Naive thymus-derived CD4-positive, alpha-beta T cell (primary cell): ENCODE measurements around the gene DUSP23. TPM values are rescaled to one million over a fixed set of nuclear protein-coding genes. Genes with fewer than 3 reads are reported as not detected.

Experiments
- ATAC-seq: fragments of 150-1000 bp; cut with Tn5 transposase; 2 replicates; pipeline ENCODE4 v1.10.0; 2021; ENCODE audit warnings: mild to moderate bottlenecking, moderate library complexity
- CTCF ChIA-PET: fragments of 350-600 bp; sonication (Branson Sonifier 250); formaldehyde crosslinking; loops from one replicate; lab custom pipeline; 2021; ENCODE audit warnings: antibody characterized with exemption; lab: Charles Lee
- POLR2A ChIA-PET: fragments of 350-600 bp; sonication (Branson Sonifier 250); formaldehyde crosslinking; loops from one replicate; lab custom pipeline; 2021; ENCODE audit warnings: antibody characterized with exemption, inconsistent platforms; lab: Charles Lee
- DNase-seq, 9 donors: peaks; one replicate each; pipeline versions ENCODE4 v3.0.0 to v3.0.0-alpha.2; 2020 to 2022; ENCODE audit warnings: mixed read lengths in 1 of 9
- H3K27ac ChIP-seq: one replicate; pipeline ENCODE4 v1.7.0; 2013; ENCODE audit warnings: mild to moderate bottlenecking, low read depth, low read length, moderate library complexity
- H3K27me3 ChIP-seq, 2 donors: one replicate each; pipeline ENCODE4 v1.7.0; 2013; ENCODE audit warnings: low read length in 2 of 2, mild to moderate bottlenecking in 2 of 2, moderate library complexity in 2 of 2; ENCODE audit not compliant: control insufficient read depth in 2 of 2, insufficient read depth in 2 of 2
- H3K36me3 ChIP-seq, 3 experiments: 1 replicate in 2 of 3; 2 replicates in 1 of 3; pipeline ENCODE4 v1.7.0; 2013; ENCODE audit warnings: low read length in 3 of 3, mild to moderate bottlenecking in 3 of 3, moderate library complexity in 1 of 3; ENCODE audit not compliant: insufficient read depth in 3 of 3, control insufficient read depth in 2 of 3
- H3K4me1 ChIP-seq, 2 donors: one replicate each; pipeline ENCODE4 v1.7.0; 2013; ENCODE audit warnings: low read length in 2 of 2, mild to moderate bottlenecking in 2 of 2, moderate library complexity in 1 of 2; ENCODE audit not compliant: control insufficient read depth in 2 of 2, insufficient read depth in 2 of 2
- H3K4me3 ChIP-seq: 2 replicates; pipeline ENCODE4 v1.7.0; 2013; ENCODE audit warnings: mild to moderate bottlenecking, low read length
- H3K9me3 ChIP-seq, 3 experiments: 1 replicate in 2 of 3; 2 replicates in 1 of 3; pipeline ENCODE4 v1.7.0; 2013; ENCODE audit warnings: low read length in 3 of 3; ENCODE audit not compliant: control insufficient read depth in 2 of 3
- H3K27ac Mint-ChIP-seq, 9 donors: one replicate each; pipeline ENCODE4 v1.8.0; 2020 to 2022; ENCODE audit warnings: mixed read lengths in 9 of 9, mild to moderate bottlenecking in 8 of 9, moderate library complexity in 5 of 9, inconsistent platforms in 2 of 9
- H3K27me3 Mint-ChIP-seq, 5 donors: one replicate each; pipeline ENCODE4 v1.8.0; 2021 to 2022; ENCODE audit warnings: mixed read lengths in 5 of 5, mild to moderate bottlenecking in 1 of 5
- H3K36me3 Mint-ChIP-seq, 5 donors: one replicate each; pipeline ENCODE4 v1.8.0; 2020 to 2022; ENCODE audit warnings: mixed read lengths in 5 of 5, mild to moderate bottlenecking in 3 of 5, inconsistent platforms in 1 of 5
- H3K4me1 Mint-ChIP-seq, 7 donors: one replicate each; pipeline ENCODE4 v1.8.0; 2020 to 2022; ENCODE audit warnings: mixed read lengths in 7 of 7, mild to moderate bottlenecking in 3 of 7, inconsistent platforms in 1 of 7
- H3K4me3 Mint-ChIP-seq, 10 donors: one replicate each; pipeline ENCODE4 v1.8.0; 2020 to 2022; ENCODE audit warnings: mild to moderate bottlenecking in 10 of 10, mixed read lengths in 10 of 10, moderate library complexity in 6 of 10, inconsistent platforms in 2 of 10
- H3K9me3 Mint-ChIP-seq, 11 donors: one replicate each; pipeline ENCODE4 v1.8.0; 2020 to 2022; ENCODE audit warnings: mixed read lengths in 11 of 11, mild to moderate bottlenecking in 4 of 11, inconsistent platforms in 1 of 11, moderate library complexity in 1 of 11
- intact Hi-C, 2 donors: fragments of 100-400 bp; cut with micrococcal nuclease; formaldehyde crosslinking; loops; one replicate each; pipeline ENCODE4 v1.15.1; 2023
- polyA plus RNA-seq, 2 donors: library from polyadenylated mRNA; unstranded; fragments of 300-500 nt; fragmentation: Illumina TruSeq; gene quantifications; one replicate each; pipeline ENCODE4 v1.2.3, GENCODE V29; 2021
- total RNA-seq, 6 experiments: library from RNA in 5 of 6; stranded (reverse) in 5 of 6; gene quantifications; 1 replicate in 5 of 6; 2 replicates in 1 of 6; pipeline ENCODE4 v1.2.3 and lab custom pipeline; 2021 to 2026

The DUSP23 gene
- total and polyA plus RNA-seq, 7 experiments from 2014 or later = 7.4 to 38.0 (median 13.9) TPM

DNA sequence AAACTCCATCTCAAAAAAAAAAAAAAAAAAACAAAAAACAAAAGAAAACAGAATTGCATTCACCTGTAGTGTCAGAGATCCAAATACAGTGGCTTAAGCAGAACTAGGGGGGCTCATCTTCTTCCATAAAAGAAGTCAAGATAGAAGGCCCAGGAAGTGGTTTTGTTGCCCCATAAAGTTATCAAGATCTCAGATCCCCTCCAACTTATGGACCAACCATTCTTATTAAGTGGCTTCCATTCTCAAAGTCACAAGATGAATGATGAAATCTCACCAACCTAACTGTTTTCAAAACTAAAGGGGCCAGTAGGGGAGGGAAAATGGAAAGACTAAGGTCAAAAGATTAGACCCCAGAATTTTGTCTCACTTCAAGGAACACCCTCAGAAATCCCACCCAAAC, 30.1 kb upstream of the DUSP23 start:
- ChIA-PET POLR2A (no interaction called here), CTCF (no interaction called here)
- Histone ChIP-seq H3K4me3 (no peak overlapping the region), H3K36me3 (no peaks in the 10 kb centered on the region), H3K27ac (no peak overlapping the region), H3K27me3 (no peaks in the 10 kb centered on the region), H3K9me3 (no peaks in the 10 kb centered on the region), H3K4me1 (no peaks in the 10 kb centered on the region)
- Mint-ChIP-seq H3K27me3 (peaks cover 0 to 8% (median 5%) of the 10 kb centered on the region in 5 donors), H3K27ac (no peak overlapping the region), H3K9me3 (no peaks in the 10 kb centered on the region), H3K4me1 (peaks cover 0 to 2% (median 0%) of the 10 kb centered on the region in 7 donors), H3K4me3 (no peak overlapping the region), H3K36me3 (no peaks in the 10 kb centered on the region)
- DNase-seq (no peak), ATAC-seq (no peak)
- intact Hi-C loops = no loop called here

DNA sequence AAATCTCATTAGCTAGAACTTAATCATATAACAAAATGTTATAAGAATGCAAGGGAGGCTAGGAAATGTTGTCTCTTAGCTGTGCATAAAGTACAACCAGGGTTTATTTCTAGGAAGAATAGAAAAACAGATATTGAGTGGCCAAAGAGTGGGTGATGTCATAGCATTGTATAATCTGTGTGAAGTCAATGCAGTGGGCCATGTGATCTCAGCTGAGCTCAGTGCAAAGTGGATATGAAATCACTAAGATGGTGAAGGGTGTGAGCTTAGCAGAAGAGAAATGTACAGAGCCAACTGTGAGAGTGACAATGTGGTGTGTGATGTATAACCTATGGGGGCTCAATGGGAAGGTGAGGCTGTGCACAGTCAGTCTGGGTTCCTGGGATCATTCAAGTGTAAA, 29.7 kb upstream of the DUSP23 start:
- no peaks in the 10 kb centered on the region for H3K36me3 Mint-ChIP-seq
- H3K4me1 Mint-ChIP-seq = peaks cover 0 to 2% (median 0%) of the 10 kb centered on the region in 7 donors
- intact Hi-C loops = no loop called here
- no peak overlapping the region for H3K4me3 ChIP-seq
- peaks cover 0 to 8% (median 5%) of the 10 kb centered on the region in 5 donors for H3K27me3 Mint-ChIP-seq
- DNase-seq = no peak
- H3K27ac ChIP-seq = no peak overlapping the region
- POLR2A ChIA-PET = no interaction called here
- H3K27me3 ChIP-seq = no peaks in the 10 kb centered on the region
- H3K27ac Mint-ChIP-seq = no peak overlapping the region
- H3K9me3 Mint-ChIP-seq = no peaks in the 10 kb centered on the region
- no peaks in the 10 kb centered on the region for H3K9me3 ChIP-seq
- no peaks in the 10 kb centered on the region for H3K36me3 ChIP-seq
- H3K4me1 ChIP-seq = no peaks in the 10 kb centered on the region
- CTCF ChIA-PET = no interaction called here
- H3K4me3 Mint-ChIP-seq = no peak overlapping the region
- no peak for ATAC-seq

DNA sequence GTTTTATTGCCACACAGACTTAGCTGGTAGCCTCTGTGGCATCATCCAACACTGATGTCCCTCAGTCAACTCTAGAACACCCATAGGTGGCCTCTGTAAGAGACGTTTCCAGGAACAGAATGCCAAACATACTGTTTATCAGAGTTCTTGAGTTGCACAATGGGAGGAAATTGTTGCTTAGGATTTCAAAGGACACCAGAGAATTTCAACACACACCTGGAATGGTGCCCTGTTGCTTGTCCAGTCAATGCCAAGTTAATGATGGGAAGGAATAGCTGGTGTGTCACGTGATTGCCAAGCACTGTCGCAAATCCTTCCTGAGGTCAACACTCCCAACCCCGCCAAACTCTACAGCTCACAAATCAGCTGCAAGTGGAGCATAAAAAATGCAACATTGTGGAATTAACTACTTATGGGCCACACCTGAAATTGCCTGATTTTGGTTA, 28.6 kb upstream of the DUSP23 start:
- Histone ChIP-seq H3K9me3 (no peaks in the 10 kb centered on the region), H3K4me3 (no peak overlapping the region), H3K36me3 (no peaks in the 10 kb centered on the region), H3K27ac (no peak overlapping the region), H3K27me3 (no peaks in the 10 kb centered on the region), H3K4me1 (no peaks in the 10 kb centered on the region)
- Mint-ChIP-seq H3K27me3 (peaks cover 0 to 8% (median 5%) of the 10 kb centered on the region in 5 donors), H3K4me1 (peaks cover 0 to 2% (median 0%) of the 10 kb centered on the region in 7 donors), H3K36me3 (no peaks in the 10 kb centered on the region), H3K4me3 (no peak overlapping the region), H3K27ac (no peak overlapping the region), H3K9me3 (no peaks in the 10 kb centered on the region)
- CTCF ChIA-PET = no interaction called here
- DNase-seq (no peak), ATAC-seq (no peak)
- intact Hi-C loops = no loop called here
- POLR2A ChIA-PET = no interaction called here

DNA sequence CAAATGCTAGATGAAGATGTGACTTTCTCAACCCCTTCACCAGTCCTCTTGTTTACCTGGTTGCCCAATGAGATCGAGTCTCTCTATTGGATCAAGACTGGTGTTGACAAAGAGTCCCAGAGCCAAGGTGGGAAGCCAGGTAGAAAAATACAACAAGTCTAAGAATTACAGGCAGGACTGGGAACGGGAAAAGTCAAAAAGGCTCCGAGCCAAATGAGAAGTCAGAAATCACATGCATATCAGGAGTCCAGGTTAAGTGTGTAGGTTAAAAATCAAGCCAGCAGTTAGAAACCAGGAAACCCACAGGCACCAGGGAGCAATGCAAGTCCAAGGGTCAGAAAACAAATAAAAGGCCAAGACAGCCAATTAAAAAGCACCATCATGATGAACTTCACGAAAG, 27.4 kb upstream of the DUSP23 start:
- CTCF ChIA-PET = no interaction called here
- no peak for DNase-seq
- ATAC-seq = no peak
- no peaks in the 10 kb centered on the region for H3K36me3 Mint-ChIP-seq
- H3K27me3 ChIP-seq = no peaks in the 10 kb centered on the region
- no peaks in the 10 kb centered on the region for H3K36me3 ChIP-seq
- no peaks in the 10 kb centered on the region for H3K9me3 Mint-ChIP-seq
- H3K27ac Mint-ChIP-seq = no peak overlapping the region
- H3K4me1 Mint-ChIP-seq = peaks cover 0 to 2% (median 0%) of the 10 kb centered on the region in 7 donors
- no peaks in the 10 kb centered on the region for H3K9me3 ChIP-seq
- no peaks in the 10 kb centered on the region for H3K4me1 ChIP-seq
- H3K4me3 Mint-ChIP-seq = no peak overlapping the region
- POLR2A ChIA-PET = no interaction called here
- peaks cover 0 to 8% (median 5%) of the 10 kb centered on the region in 5 donors for H3K27me3 Mint-ChIP-seq
- H3K4me3 ChIP-seq = no peak overlapping the region
- intact Hi-C loops = no loop called here
- no peak overlapping the region for H3K27ac ChIP-seq

DNA sequence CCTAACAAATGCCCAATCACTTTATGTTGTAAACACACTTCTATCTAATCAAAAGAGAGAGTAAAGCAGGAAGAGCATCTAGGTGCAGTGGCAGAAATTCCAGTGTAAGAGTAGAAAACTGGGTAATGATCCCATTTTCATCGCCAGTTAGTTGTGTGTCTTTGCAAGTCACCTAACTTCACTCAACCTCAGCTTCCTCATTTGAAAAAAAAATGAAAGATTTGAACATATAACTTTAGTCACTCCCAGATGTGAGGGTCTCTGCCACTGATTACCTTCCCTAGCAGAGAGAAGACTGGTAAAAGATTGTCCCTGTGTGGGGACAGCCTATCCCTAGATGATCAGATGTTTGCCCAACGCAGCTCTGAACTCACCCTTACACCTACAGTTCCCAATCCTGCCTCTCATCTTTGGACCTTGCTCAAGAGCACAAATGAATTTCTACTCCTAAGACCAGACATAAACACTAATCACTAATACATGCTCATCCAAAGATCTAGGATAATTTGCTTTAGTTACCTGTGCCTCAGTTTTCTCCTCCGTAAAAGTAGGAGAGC, 25.2 kb upstream of the DUSP23 start:
- ChIA-PET CTCF (no interaction called here), POLR2A (no interaction called here)
- Histone ChIP-seq H3K4me3 (no peak overlapping the region), H3K36me3 (no peaks in the 10 kb centered on the region), H3K9me3 (no peaks in the 10 kb centered on the region), H3K27me3 (no peaks in the 10 kb centered on the region), H3K4me1 (no peaks in the 10 kb centered on the region), H3K27ac (no peak overlapping the region)
- Mint-ChIP-seq H3K4me1 (peaks cover 0 to 2% (median 0%) of the 10 kb centered on the region in 7 donors), H3K27me3 (peaks cover 0 to 8% (median 5%) of the 10 kb centered on the region in 5 donors), H3K4me3 (no peak overlapping the region), H3K36me3 (no peaks in the 10 kb centered on the region), H3K27ac (no peak overlapping the region), H3K9me3 (no peaks in the 10 kb centered on the region)
- no peak for ATAC-seq
- DNase-seq = no peak
- intact Hi-C loops = no loop called here

DNA sequence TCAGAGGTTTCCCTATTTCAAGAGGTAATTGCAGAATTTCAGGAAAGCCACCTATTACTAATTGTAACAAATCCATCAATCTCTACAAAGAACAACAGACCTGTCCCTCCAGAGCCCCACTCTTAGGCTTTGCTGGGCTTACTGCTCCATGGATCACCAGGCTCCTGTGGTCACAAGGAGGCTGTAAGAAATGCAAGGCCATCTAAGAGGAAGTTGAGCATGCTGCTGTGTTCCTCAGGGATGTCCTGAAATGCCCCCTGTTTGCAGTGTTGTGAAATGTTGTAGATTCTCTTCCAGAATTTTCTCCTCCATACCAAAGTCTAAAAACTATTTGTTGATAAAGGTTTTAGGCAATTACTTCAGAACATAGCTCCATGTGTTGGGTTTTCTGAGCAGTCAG, 24.4 kb upstream of the DUSP23 start:
- ChIA-PET POLR2A (no interaction called here), CTCF (no interaction called here)
- H3K27ac Mint-ChIP-seq = no peak overlapping the region
- no peak overlapping the region for H3K4me3 Mint-ChIP-seq
- Histone ChIP-seq H3K27ac (no peak overlapping the region), H3K4me1 (no peaks in the 10 kb centered on the region), H3K9me3 (no peaks in the 10 kb centered on the region), H3K27me3 (no peaks in the 10 kb centered on the region), H3K4me3 (no peak overlapping the region), H3K36me3 (no peaks in the 10 kb centered on the region)
- H3K9me3 Mint-ChIP-seq = peaks cover 0 to 3% (median 0%) of the 10 kb centered on the region in 11 donors
- ATAC-seq (no peak), DNase-seq (no peak)
- intact Hi-C loops = no loop called here
- H3K4me1 Mint-ChIP-seq = peaks cover 0 to 2% (median 0%) of the 10 kb centered on the region in 7 donors
- H3K27me3 Mint-ChIP-seq = peaks cover 0 to 10% (median 4%) of the 10 kb centered on the region in 5 donors
- H3K36me3 Mint-ChIP-seq = no peaks in the 10 kb centered on the region

DNA sequence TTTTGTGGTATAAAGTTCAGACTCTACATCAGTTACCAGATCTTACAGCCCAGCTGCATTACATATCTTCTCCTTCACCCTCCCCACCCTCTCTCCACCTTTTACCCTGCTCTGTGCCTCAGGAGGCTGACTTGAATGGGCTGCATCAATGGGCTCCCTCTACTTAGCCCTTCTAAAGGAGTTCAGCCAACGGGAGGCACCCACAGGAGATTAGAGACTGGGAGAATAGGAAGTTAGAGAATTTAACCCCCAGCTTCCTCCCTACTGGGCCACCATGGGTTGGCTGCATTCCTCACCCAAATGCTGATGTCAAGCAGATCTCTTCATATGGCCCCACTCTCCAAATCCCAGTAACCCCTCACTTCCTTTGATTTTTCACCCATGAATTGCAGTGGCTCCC, 17.1 kb upstream of the DUSP23 start:
- Mint-ChIP-seq H3K27me3 (peaks cover 0 to 28% (median 14%) of the 10 kb centered on the region in 5 donors), H3K9me3 (peaks cover 0 to 3% (median 0%) of the 10 kb centered on the region in 11 donors), H3K36me3 (no peaks in the 10 kb centered on the region), H3K27ac (no peak overlapping the region), H3K4me3 (no peak overlapping the region), H3K4me1 (no peaks in the 10 kb centered on the region)
- H3K9me3 ChIP-seq = no peaks in the 10 kb centered on the region
- intact Hi-C loops = no loop called here
- no peaks in the 10 kb centered on the region for H3K36me3 ChIP-seq
- no peak overlapping the region for H3K27ac ChIP-seq
- no peaks in the 10 kb centered on the region for H3K4me1 ChIP-seq
- no peak for ATAC-seq
- H3K27me3 ChIP-seq = no peaks in the 10 kb centered on the region
- H3K4me3 ChIP-seq = no peak overlapping the region
- ChIA-PET CTCF (interaction anchor here (0.6 kb wide), 1 partner anchor 34 kb away, joined by 3 read pairs; no protein-coding TSS in a partner anchor), POLR2A (no interaction called here)
- no peak for DNase-seq
